Lower leg skin (tissue), 3 donors: ENCODE results near the gene MLH1.

ENCODE experiments used
- CTCF ChIP-seq, 3 donors: fragments of 450-650 bp; IDR thresholded peaks; one replicate each; pipeline ENCODE4 v1.5.1; 2016; ENCODE audit warnings: antibody characterized with exemption in 3 of 3, mild to moderate bottlenecking in 3 of 3, moderate library complexity in 2 of 3
- POLR2A ChIP-seq, 2 donors: fragments of 450-650 bp; IDR thresholded peaks; one replicate each; pipeline ENCODE4 v1.6.1; 2016 to 2017; ENCODE audit warnings: antibody characterized with exemption in 2 of 2, mild to moderate bottlenecking in 1 of 2, moderate library complexity in 1 of 2

DNA sequence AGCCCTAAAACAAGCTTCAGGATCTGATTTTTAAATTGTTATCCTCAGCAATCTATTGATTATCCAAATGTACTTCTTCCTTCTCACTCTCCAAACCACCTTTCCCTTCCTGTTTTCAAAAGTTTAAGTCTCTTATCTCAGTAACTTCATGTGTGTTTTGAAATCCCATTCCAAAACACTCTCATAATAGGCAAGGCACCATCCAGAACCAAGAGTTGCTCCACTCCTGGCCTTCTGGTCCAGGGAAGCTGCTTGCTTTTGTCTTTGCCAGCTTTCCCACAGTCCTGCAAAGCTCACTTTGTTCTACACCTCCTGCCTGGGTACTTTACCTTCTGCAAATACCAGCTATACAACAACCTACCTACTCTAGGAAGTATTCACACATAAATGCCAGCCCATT lies 63.5 kb downstream of the MLH1 start:
- TF ChIP-seq CTCF (IDR thresholded peaks at IDR 0.05) (no peak), POLR2A (IDR thresholded peaks at IDR 0.05) (no peak)
